Measurements from ENCODE around the gene TNS4. TPM values are rescaled to one million over a fixed set of nuclear protein-coding genes. Genes with fewer than 3 reads are reported as not detected.

TNS4 gene
- total and polyA plus RNA-seq, 2 donors (not counting 1 experiment from before 2014, with no cell fraction given), result not detected

Other genes with a start within 250 kb of the TNS4 start
- 0.63 and 2.2 TPM in 2 replicates for gene CDC6, start 213.7 kb downstream of the TNS4 start, total RNA-seq
- gene CDC6, start 213.7 kb downstream of the TNS4 start, polyA plus RNA-seq, result 0.69 and 1.1 TPM in 2 replicates
- gene RARA, start 192.4 kb downstream of the TNS4 start, total RNA-seq, result 85.5 and 86.2 TPM in 2 replicates
- 20.7 and 33.5 TPM in 2 replicates for gene RARA, start 192.4 kb downstream of the TNS4 start, polyA plus RNA-seq
- not detected in 2 replicates for gene GJD3, start 136.9 kb downstream of the TNS4 start, total RNA-seq
- not detected in 2 replicates for gene GJD3, start 136.9 kb downstream of the TNS4 start, polyA plus RNA-seq
- 3.0 and 3.1 TPM in 2 replicates for gene TOP2A, start 83.7 kb downstream of the TNS4 start, total RNA-seq
- 0.36 and 0.50 TPM in 2 replicates for gene TOP2A, start 83.7 kb downstream of the TNS4 start, polyA plus RNA-seq
- 29.5 and 31.3 TPM in 2 replicates for gene IGFBP4, start 58.2 kb downstream of the TNS4 start, total RNA-seq
- gene IGFBP4, start 58.2 kb downstream of the TNS4 start, polyA plus RNA-seq, result 4.6 and 14.4 TPM in 2 replicates
- gene CCR7, start 63.8 kb upstream of the TNS4 start, total RNA-seq, result 451 and 481 TPM in 2 replicates
- gene CCR7, start 63.8 kb upstream of the TNS4 start, polyA plus RNA-seq, result 116 and 142 TPM in 2 replicates
- 123 and 128 TPM in 2 replicates for gene SMARCE1, start 146.2 kb upstream of the TNS4 start, total RNA-seq
- 19.9 and 27.7 TPM in 2 replicates for gene SMARCE1, start 146.2 kb upstream of the TNS4 start, polyA plus RNA-seq
- gene KRT222, start 163.6 kb upstream of the TNS4 start, total RNA-seq, result not detected in 2 replicates
- not detected in 2 replicates for gene KRT222, start 163.6 kb upstream of the TNS4 start, polyA plus RNA-seq
- gene KRT24, start 202.1 kb upstream of the TNS4 start, total RNA-seq, result not detected in 2 replicates
- gene KRT24, start 202.1 kb upstream of the TNS4 start, polyA plus RNA-seq, result not detected in 2 replicates

All from B cell (primary cell).